ENCODE measurements around the gene CCDC7.
"Not testable (repeated sequence)": the region's sequence is repeated elsewhere in the genome, so short reads cannot be mapped to it uniquely, and the experiment has no call there.

Gene CCDC7

DNA sequence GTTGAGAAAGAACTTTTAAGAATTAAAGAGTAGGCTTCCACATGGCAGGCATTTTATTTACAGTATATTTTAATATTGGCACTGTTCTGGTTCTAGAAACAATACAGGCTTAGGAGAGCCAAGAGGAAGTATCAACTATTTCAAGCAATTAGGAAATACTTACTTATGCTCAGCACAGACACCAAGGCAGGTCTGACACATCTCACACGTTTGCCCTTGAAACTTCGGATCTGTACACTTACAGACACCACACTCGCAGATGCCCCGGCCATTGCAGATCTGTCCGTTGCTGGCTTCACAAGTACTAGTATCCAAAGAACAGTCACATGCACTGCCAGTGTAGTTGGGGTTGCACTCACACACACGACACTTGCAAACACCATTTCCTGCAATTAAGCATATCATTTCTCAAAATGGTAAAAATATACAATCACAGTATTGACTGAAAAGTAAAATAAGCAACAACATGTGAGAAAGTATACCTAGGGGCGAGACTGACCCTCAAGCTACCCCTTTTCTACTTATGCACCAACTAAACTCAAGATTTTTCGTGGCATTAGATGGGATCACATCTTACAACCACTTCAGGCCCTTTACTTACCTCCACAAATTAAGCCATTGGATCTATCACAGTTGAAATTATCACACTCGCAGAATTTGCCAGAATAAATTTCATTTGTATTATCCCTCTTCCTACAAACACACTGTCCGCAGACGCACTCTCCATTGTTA is 465.5 kb downstream of the CCDC7 start:
- Histone ChIP-seq H3K79me2 (ENCODE audit: low read length) (no peaks in the 10 kb centered on the region), H3K9me3 (replicated peaks; ENCODE audit: insufficient read depth, low read length) (no peaks in the 10 kb centered on the region), H3K4me1 (ENCODE audit: low read length) (no peaks in the 10 kb centered on the region)

DNA sequence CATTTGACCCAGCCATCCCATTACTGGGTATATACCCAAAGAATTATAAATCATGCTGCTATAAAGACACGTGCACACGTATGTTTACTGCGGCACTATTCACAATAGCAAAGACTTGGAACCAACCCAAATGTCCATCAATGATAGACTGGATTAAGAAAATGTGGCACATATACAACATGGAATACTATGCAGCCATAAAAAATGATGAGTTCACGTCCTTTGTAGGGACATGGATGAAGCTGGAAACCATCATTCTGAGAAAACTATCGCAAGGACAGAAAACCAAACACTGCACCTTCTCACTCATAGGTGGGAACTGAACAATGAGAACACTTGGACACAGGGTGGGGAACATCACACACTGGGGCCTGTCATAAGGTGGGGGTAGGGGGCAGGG is 471.9 kb downstream of the CCDC7 start:
- H3K27ac ChIP-seq (ENCODE audit: low read length); DNase-seq; H3K79me2 ChIP-seq (ENCODE audit: low read length); H2AFZ ChIP-seq (ENCODE audit: low read length); H3K36me3 ChIP-seq (replicated peaks; ENCODE audit: insufficient read depth, low read length); H3K9me2 ChIP-seq (replicated peaks; ENCODE audit: insufficient read depth, low read length); H4K20me1 ChIP-seq (ENCODE audit: insufficient read depth, low read length); H3K4me1 ChIP-seq (ENCODE audit: low read length); H3K9me3 ChIP-seq (replicated peaks; ENCODE audit: insufficient read depth, low read length); H3K4me2 ChIP-seq (ENCODE audit: low read depth, low read length); H3K4me3 ChIP-seq (ENCODE audit: low read length); H3F3A ChIP-seq (ENCODE audit: insufficient read depth, low read length); H3K9ac ChIP-seq (ENCODE audit: low read length); H3K27me3 ChIP-seq (replicated peaks; ENCODE audit: insufficient read depth, low read length): not testable (repeated sequence)

More for the DNA sequence above, 465.5 kb downstream of the CCDC7 start:
- Histone ChIP-seq H3F3A (ENCODE audit: insufficient read depth, low read length) (no peaks in the 10 kb centered on the region), H3K9me2 (replicated peaks; ENCODE audit: insufficient read depth, low read length) (no peaks in the 10 kb centered on the region), H4K20me1 (ENCODE audit: insufficient read depth, low read length) (no peaks in the 10 kb centered on the region), H3K36me3 (replicated peaks; ENCODE audit: insufficient read depth, low read length) (no peaks in the 10 kb centered on the region), H3K9ac (ENCODE audit: low read length) (no peak overlapping the region), H3K4me2 (ENCODE audit: low read depth, low read length) (no peak overlapping the region), H3K4me3 (ENCODE audit: low read length) (no peak overlapping the region), H2AFZ (ENCODE audit: low read length) (no peak overlapping the region), H3K27ac (ENCODE audit: low read length) (no peak overlapping the region), H3K27me3 (replicated peaks; ENCODE audit: insufficient read depth, low read length) (no peaks in the 10 kb centered on the region)
- no peak for DNase-seq
- no peak for TF ChIP-seq EZH2phosphoT487 (IDR thresholded peaks at IDR 0.05; ENCODE audit: low read length)
- TF ChIP-seq, protein P1, sequence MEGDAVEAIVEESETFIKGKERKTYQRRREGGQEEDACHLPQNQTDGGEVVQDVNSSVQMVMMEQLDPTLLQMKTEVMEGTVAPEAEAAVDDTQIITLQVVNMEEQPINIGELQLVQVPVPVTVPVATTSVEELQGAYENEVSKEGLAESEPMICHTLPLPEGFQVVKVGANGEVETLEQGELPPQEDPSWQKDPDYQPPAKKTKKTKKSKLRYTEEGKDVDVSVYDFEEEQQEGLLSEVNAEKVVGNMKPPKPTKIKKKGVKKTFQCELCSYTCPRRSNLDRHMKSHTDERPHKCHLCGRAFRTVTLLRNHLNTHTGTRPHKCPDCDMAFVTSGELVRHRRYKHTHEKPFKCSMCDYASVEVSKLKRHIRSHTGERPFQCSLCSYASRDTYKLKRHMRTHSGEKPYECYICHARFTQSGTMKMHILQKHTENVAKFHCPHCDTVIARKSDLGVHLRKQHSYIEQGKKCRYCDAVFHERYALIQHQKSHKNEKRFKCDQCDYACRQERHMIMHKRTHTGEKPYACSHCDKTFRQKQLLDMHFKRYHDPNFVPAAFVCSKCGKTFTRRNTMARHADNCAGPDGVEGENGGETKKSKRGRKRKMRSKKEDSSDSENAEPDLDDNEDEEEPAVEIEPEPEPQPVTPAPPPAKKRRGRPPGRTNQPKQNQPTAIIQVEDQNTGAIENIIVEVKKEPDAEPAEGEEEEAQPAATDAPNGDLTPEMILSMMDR (IDR thresholded peaks at IDR 0.05; ENCODE audit: low read length), result no peak

DNA sequence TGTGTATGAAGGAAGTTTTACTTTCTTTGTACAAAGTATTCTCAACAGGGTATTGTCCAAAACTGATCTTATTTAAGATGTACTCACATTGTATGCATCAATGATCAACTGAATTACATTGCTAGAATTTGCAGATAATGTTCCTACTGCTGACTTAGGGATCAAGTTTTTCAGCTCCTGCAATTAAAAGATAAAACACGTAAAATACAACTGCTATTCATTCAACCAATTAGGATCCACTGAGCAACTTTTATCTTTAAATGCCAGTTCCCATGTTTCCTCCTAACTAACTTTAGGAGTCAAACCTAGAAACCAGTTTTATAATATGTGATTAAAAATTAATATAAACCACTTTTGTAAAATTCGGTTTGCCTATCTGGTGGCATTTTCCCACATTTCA is 476.2 kb downstream of the CCDC7 start:
- no peaks in the 10 kb centered on the region for H3K9me3 ChIP-seq (replicated peaks; ENCODE audit: insufficient read depth, low read length)
- no peaks in the 10 kb centered on the region for H4K20me1 ChIP-seq (ENCODE audit: insufficient read depth, low read length)
- no peaks in the 10 kb centered on the region for H3F3A ChIP-seq (ENCODE audit: insufficient read depth, low read length)

DNA sequence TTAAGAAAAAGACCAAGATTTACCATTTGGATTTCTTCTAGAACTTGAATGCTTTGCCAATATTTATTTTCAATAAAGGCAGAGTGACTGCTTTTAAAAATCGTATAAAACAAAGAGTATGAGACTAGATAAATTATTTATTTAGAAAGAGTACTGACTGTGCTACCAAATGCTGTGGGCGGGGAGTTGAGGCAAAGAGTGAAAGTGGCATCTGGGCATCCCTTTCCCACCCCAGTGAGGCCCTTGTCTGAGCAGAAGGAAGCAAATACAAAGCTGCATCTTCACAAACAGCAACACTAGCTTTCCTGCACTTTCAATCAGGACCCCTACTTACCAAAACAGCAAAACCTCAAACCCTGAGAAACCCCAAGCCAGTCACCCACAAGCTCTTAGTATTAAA is 477.2 kb downstream of the CCDC7 start:
- Histone ChIP-seq H3K9me2 (replicated peaks; ENCODE audit: insufficient read depth, low read length) (no peaks in the 10 kb centered on the region), H3K4me3 (ENCODE audit: low read length) (no peak overlapping the region), H3K9ac (ENCODE audit: low read length) (no peak overlapping the region), H3K4me2 (ENCODE audit: low read depth, low read length) (no peak overlapping the region), H3K4me1 (ENCODE audit: low read length) (no peaks in the 10 kb centered on the region), H3K27ac (ENCODE audit: low read length) (no peak overlapping the region), H3K79me2 (ENCODE audit: low read length) (no peaks in the 10 kb centered on the region), H3F3A (ENCODE audit: insufficient read depth, low read length) (no peaks in the 10 kb centered on the region), H3K36me3 (replicated peaks; ENCODE audit: insufficient read depth, low read length) (no peaks in the 10 kb centered on the region), H2AFZ (ENCODE audit: low read length) (no peak overlapping the region), H4K20me1 (ENCODE audit: insufficient read depth, low read length) (no peaks in the 10 kb centered on the region), H3K9me3 (replicated peaks; ENCODE audit: insufficient read depth, low read length) (no peaks in the 10 kb centered on the region), H3K27me3 (replicated peaks; ENCODE audit: insufficient read depth, low read length) (no peaks in the 10 kb centered on the region)
- DNase-seq, result no peak
- TF ChIP-seq, protein P1 (IDR thresholded peaks at IDR 0.05; ENCODE audit: low read length), result no peak
- TF ChIP-seq EZH2 (optimal IDR thresholded peaks at IDR 0.05; ENCODE audit: low read depth, low read length) (no peak), EZH2phosphoT487 (IDR thresholded peaks at IDR 0.05; ENCODE audit: low read length) (no peak)

More for the DNA sequence above, 476.2 kb downstream of the CCDC7 start:
- Histone ChIP-seq H3K4me3 (ENCODE audit: low read length) (no peak overlapping the region), H3K27ac (ENCODE audit: low read length) (no peak overlapping the region), H3K79me2 (ENCODE audit: low read length) (no peaks in the 10 kb centered on the region), H3K9me2 (replicated peaks; ENCODE audit: insufficient read depth, low read length) (no peaks in the 10 kb centered on the region), H3K36me3 (replicated peaks; ENCODE audit: insufficient read depth, low read length) (no peaks in the 10 kb centered on the region), H3K9ac (ENCODE audit: low read length) (no peak overlapping the region), H2AFZ (ENCODE audit: low read length) (no peak overlapping the region), H3K27me3 (replicated peaks; ENCODE audit: insufficient read depth, low read length) (no peaks in the 10 kb centered on the region), H3K4me2 (ENCODE audit: low read depth, low read length) (no peak overlapping the region), H3K4me1 (ENCODE audit: low read length) (no peaks in the 10 kb centered on the region)
- TF ChIP-seq EZH2phosphoT487 (IDR thresholded peaks at IDR 0.05; ENCODE audit: low read length), result no peak
- TF ChIP-seq, protein P1 (IDR thresholded peaks at IDR 0.05; ENCODE audit: low read length), result no peak
- no peak for TF ChIP-seq EZH2 (optimal IDR thresholded peaks at IDR 0.05; ENCODE audit: low read depth, low read length)
- DNase-seq, result no peak

All from MM.1S (cell line).